GM23338 (cell line): ENCODE results near the gene CECR2.

ENCODE experiments used
- CREB1 ChIP-seq: fragments of 250-450 bp; sonication (Bioruptor Pico); IDR thresholded peaks from 2 replicates; pipeline ENCODE4 v1.5.0; 2020; ENCODE audit warnings: low read depth, mild to moderate bottlenecking, moderate library complexity
- EZH2 ChIP-seq: fragments of 200-600 bp; sonication (generic); IDR thresholded peaks from one replicate; pipeline ENCODE4 v1.8.0; 2017; ENCODE audit warnings: antibody characterized with exemption, mild to moderate bottlenecking, low read depth; ENCODE audit not compliant: unreplicated experiment
- EZH2phosphoT487 ChIP-seq: fragments of 200-600 bp; sonication (generic); IDR thresholded peaks from one replicate; pipeline ENCODE4 v1.8.1; 2018; ENCODE audit warnings: antibody characterized with exemption; ENCODE audit not compliant: unreplicated experiment
- POLR2AphosphoS5 ChIP-seq: IDR thresholded peaks from 2 replicates; pipeline ENCODE4 v1.6.1; 2016; ENCODE audit warnings: antibody characterized with exemption, low read depth
- ZNF114 ChIP-seq: fragments of 250-450 bp; sonication (Bioruptor Pico); IDR thresholded peaks from 2 replicates; pipeline ENCODE4 v1.5.0; 2020; ENCODE audit warnings: mild to moderate bottlenecking, moderate library complexity
- TF ChIP-seq, protein P1 (sequence below), 2 experiments: fragments of 200-600 bp in 1 of 2; sonication (generic) in 1 of 2; conservative IDR thresholded peaks; 2 replicates each; pipeline versions ENCODE4 v1.5.1 to v1.6.1; 2016 to 2017; ENCODE audit warnings: antibody characterized with exemption in 2 of 2, low read depth in 2 of 2, mild to moderate bottlenecking in 2 of 2, moderate library complexity in 1 of 2
- TF ChIP-seq, protein P2 (sequence below): IDR thresholded peaks from one replicate; pipeline ENCODE4 v1.6.1; 2018; ENCODE audit warnings: antibody characterized with exemption; ENCODE audit not compliant: unreplicated experiment

DNA sequence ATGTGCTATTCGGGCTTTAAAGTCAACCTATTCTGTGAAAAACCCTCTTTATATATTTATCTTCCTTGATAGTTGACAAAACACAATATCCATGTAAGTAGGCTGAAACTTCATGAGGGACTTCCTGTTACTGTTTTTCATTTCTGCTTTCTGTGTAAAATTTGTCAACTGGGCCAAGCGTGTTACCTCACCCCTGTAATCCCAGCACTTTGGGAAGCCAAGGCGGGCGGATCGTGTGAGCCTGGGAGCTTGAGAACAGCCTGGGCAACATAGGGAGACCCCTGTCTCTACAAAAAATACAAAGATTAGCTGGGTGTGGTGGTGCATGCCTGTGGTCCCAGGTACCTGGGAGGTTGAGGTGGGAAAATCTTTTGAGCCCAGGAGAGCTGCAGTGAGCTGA, 127.6 kb downstream of the CECR2 start:
- no peak for TF ChIP-seq EZH2
- no peak for TF ChIP-seq EZH2phosphoT487
- TF ChIP-seq, protein P1, sequence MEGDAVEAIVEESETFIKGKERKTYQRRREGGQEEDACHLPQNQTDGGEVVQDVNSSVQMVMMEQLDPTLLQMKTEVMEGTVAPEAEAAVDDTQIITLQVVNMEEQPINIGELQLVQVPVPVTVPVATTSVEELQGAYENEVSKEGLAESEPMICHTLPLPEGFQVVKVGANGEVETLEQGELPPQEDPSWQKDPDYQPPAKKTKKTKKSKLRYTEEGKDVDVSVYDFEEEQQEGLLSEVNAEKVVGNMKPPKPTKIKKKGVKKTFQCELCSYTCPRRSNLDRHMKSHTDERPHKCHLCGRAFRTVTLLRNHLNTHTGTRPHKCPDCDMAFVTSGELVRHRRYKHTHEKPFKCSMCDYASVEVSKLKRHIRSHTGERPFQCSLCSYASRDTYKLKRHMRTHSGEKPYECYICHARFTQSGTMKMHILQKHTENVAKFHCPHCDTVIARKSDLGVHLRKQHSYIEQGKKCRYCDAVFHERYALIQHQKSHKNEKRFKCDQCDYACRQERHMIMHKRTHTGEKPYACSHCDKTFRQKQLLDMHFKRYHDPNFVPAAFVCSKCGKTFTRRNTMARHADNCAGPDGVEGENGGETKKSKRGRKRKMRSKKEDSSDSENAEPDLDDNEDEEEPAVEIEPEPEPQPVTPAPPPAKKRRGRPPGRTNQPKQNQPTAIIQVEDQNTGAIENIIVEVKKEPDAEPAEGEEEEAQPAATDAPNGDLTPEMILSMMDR (conservative IDR thresholded peaks at IDR 0.05; ENCODE audit: low read depth in 2 of 2): no peak
- TF ChIP-seq POLR2AphosphoS5: no peak
- no peak for TF ChIP-seq ZNF114 (CRISPR knock-in tag)
- TF ChIP-seq, protein P2, sequence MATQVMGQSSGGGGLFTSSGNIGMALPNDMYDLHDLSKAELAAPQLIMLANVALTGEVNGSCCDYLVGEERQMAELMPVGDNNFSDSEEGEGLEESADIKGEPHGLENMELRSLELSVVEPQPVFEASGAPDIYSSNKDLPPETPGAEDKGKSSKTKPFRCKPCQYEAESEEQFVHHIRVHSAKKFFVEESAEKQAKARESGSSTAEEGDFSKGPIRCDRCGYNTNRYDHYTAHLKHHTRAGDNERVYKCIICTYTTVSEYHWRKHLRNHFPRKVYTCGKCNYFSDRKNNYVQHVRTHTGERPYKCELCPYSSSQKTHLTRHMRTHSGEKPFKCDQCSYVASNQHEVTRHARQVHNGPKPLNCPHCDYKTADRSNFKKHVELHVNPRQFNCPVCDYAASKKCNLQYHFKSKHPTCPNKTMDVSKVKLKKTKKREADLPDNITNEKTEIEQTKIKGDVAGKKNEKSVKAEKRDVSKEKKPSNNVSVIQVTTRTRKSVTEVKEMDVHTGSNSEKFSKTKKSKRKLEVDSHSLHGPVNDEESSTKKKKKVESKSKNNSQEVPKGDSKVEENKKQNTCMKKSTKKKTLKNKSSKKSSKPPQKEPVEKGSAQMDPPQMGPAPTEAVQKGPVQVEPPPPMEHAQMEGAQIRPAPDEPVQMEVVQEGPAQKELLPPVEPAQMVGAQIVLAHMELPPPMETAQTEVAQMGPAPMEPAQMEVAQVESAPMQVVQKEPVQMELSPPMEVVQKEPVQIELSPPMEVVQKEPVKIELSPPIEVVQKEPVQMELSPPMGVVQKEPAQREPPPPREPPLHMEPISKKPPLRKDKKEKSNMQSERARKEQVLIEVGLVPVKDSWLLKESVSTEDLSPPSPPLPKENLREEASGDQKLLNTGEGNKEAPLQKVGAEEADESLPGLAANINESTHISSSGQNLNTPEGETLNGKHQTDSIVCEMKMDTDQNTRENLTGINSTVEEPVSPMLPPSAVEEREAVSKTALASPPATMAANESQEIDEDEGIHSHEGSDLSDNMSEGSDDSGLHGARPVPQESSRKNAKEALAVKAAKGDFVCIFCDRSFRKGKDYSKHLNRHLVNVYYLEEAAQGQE: no peak
- no peak for TF ChIP-seq CREB1
